Right lobe of liver (tissue), 6 donors: ENCODE measurements around the gene CDT1. TPM values are rescaled to one million over a fixed set of nuclear protein-coding genes. Genes with fewer than 3 reads are reported as not detected.

Source experiments
- ATAC-seq, 4 donors: fragments of 200-7000 bp; cut with Tn5 transposase; one replicate each; pipeline ENCODE4 v1.9.1; 2020; ENCODE audit warnings: mild to moderate bottlenecking in 4 of 4, moderate library complexity in 4 of 4
- DNase-seq, 3 donors: peaks; one replicate each; pipeline ENCODE4 v3.0.0-alpha.2; 2020
- H3K27ac ChIP-seq, 3 donors: fragments of 200-600 bp; one replicate each; pipeline ENCODE4 v1.8.0; 2022
- H3K27me3 ChIP-seq, 2 donors: fragments of 200-600 bp; one replicate each; pipeline ENCODE4 v1.8.0; 2022
- H3K36me3 ChIP-seq, 4 donors: fragments of 200-600 bp; sonication (generic) in 1 of 4; one replicate each; pipeline versions ENCODE4 v1.5.1 to v1.8.0; 2017 to 2022; ENCODE audit warnings: control low read depth in 1 of 4
- H3K4me1 ChIP-seq, 4 donors: fragments of 200-600 bp; sonication (generic) in 1 of 4; one replicate each; pipeline versions ENCODE4 v1.5.1 to v1.8.0; 2017 to 2022; ENCODE audit warnings: control low read depth in 1 of 4
- H3K4me3 ChIP-seq, 3 donors: fragments of 200-600 bp; one replicate each; pipeline ENCODE4 v1.8.0; 2022
- H3K9me3 ChIP-seq, 4 donors: fragments of 200-600 bp; sonication (generic) in 1 of 4; one replicate each; pipeline versions ENCODE4 v1.5.1 to v1.8.0; 2017 to 2022; ENCODE audit warnings: control low read depth in 1 of 4
- POLR2A ChIP-seq: fragments of 450-650 bp; IDR thresholded peaks from one replicate; pipeline ENCODE4 v1.6.1; 2017; ENCODE audit warnings: antibody characterized with exemption, mild to moderate bottlenecking
- whole genome bisulfite sequencing: methylation state at CpG from one replicate; pipeline ENCODE4 v1.1.6; 2018; ENCODE audit warnings: low coverage, low lambda C conversion rate; ENCODE audit not compliant: insufficient coverage; ENCODE audit errors: missing lambda C conversion rate; 5-methylcytosine and 5-hydroxymethylcytosine counted together
- intact Hi-C, 2 donors: fragments of 100-400 bp; cut with DNase I; formaldehyde crosslinking; loops; one replicate each; pipeline versions ENCODE4 v1.11.2 to v1.14.1; 2022
- total RNA-seq, 6 experiments: library from RNA; depleted of rRNA in 2 of 6; stranded (reverse); fragments of >200 nt in 2 of 6; fragmentation: NEBNext Ultra II Directional in 3 of 6; extraction: Animal tissue kit (Norgen Biotek cat#: 25700) in 3 of 6; gene quantifications; one replicate each; pipeline versions ENCODE4 v1.1.0 to v1.2.4, GENCODE V29; 2016 to 2023
- TF ChIP-seq, protein P1 (sequence below), 4 donors: fragments of 200-600 bp in 3 of 4; fragments of 450-650 bp in 1 of 4; IDR thresholded peaks; one replicate each; pipeline versions ENCODE4 v1.5.1 to v1.8.0; 2016 to 2022; ENCODE audit warnings: antibody characterized with exemption in 4 of 4, mild to moderate bottlenecking in 2 of 4
- donor health status: DM: no; HTN: yes; CAD: no.
- donor health status: DM: no; HTN: no; CAD: no.
- donor health status: DM: no; HTN: no; CAD: no.
- donor health status: DM: no; HTN: yes; CAD: no.
- donor health status: DM: no; HTN: yes; CAD: no.

Gene CDT1
- total RNA-seq, 6 experiments from 2014 or later: 0.22 to 9.6 (median 0.42) TPM

DNA sequence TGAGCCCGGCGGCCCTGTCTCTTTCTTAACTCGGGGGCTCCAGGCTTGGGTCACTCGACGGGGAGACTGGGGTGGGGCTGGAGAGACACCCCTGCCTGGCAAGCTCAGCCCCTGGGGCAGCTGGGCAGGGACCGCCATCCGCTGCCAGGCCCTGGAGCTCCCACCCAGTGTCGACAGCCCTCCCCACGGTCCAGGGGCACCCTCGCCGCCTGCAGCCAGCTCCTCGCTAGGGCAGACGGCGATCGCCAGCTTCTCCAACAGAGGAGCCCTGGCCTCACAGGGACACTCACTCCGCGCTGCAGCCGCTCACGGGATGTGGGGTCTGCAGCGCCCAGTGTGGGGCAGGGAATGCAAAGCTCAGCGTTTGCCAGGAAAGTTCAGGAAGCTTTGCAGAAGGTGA lies 24.1 kb downstream of the CDT1 start:
- ATAC-seq (no peak), DNase-seq (no peak)
- TF ChIP-seq, protein P1, sequence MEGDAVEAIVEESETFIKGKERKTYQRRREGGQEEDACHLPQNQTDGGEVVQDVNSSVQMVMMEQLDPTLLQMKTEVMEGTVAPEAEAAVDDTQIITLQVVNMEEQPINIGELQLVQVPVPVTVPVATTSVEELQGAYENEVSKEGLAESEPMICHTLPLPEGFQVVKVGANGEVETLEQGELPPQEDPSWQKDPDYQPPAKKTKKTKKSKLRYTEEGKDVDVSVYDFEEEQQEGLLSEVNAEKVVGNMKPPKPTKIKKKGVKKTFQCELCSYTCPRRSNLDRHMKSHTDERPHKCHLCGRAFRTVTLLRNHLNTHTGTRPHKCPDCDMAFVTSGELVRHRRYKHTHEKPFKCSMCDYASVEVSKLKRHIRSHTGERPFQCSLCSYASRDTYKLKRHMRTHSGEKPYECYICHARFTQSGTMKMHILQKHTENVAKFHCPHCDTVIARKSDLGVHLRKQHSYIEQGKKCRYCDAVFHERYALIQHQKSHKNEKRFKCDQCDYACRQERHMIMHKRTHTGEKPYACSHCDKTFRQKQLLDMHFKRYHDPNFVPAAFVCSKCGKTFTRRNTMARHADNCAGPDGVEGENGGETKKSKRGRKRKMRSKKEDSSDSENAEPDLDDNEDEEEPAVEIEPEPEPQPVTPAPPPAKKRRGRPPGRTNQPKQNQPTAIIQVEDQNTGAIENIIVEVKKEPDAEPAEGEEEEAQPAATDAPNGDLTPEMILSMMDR (IDR thresholded peaks at IDR 0.05): no peak
- no peak for TF ChIP-seq POLR2A
- H3K36me3 ChIP-seq: peaks cover 0 to 3% (median 0%) of the 10 kb centered on the region in 4 donors
- 92% methylated on average over 4 of the region's 21 CpGs for WGBS
- intact Hi-C loops: no loop called here
- no peak overlapping the region for H3K27ac ChIP-seq
- no peaks in the 10 kb centered on the region for H3K27me3 ChIP-seq
- no peak overlapping the region for H3K4me3 ChIP-seq
- no peaks in the 10 kb centered on the region for H3K9me3 ChIP-seq
- no peaks in the 10 kb centered on the region for H3K4me1 ChIP-seq

DNA sequence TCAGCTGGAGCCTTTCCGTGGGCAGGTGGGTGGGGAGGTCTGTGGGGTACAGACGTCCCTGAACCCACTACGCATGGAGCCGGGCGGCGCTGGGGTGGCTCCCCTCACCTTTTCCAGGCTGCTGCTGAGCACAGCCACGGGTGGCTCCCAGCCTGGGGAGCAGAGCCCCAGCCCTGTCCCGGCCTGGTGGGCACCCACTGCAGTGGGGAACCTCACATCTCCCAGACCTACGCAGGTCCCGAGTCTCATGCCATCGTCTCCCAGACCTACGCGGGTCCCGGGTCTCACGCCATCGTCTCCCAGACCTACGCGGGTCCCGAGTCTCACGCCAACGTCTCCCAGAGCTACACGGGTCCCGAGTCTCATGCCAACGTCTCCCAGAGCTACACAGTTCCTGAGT lies 25.1 kb downstream of the CDT1 start:
- Histone ChIP-seq H3K9me3 (no peaks in the 10 kb centered on the region), H3K4me1 (no peaks in the 10 kb centered on the region), H3K27ac (no peak overlapping the region), H3K4me3 (no peak overlapping the region), H3K36me3 (peaks cover 0 to 3% (median 0%) of the 10 kb centered on the region in 4 donors), H3K27me3 (no peaks in the 10 kb centered on the region)
- TF ChIP-seq, protein P1 (IDR thresholded peaks at IDR 0.05): no peak
- no peak for TF ChIP-seq POLR2A
- no peak for DNase-seq
- intact Hi-C loops: no loop called here
- 82% methylated on average over 8 of the region's 24 CpGs for WGBS
- ATAC-seq: no peak

DNA sequence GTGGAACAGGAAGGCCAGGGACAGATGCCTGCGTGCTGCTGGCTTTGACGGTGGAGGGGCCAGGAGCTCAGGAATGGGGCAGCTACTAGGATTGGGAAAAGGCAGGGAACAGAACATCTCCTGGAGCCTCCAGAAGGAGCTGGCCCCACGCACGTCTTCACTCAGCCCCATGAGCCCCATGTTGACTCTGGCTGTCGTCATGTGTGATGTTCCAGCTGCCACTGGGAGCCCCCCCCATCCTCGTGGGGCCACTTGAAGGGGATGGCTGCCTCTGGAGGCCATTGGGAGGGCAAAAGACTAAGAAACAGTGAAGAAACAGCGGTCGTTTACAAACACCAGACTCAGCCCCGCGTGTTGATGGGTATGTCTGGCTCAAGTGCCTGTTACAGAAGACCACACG lies 26.7 kb downstream of the CDT1 start:
- Histone ChIP-seq H3K27me3 (no peaks in the 10 kb centered on the region), H3K9me3 (no peaks in the 10 kb centered on the region), H3K4me3 (no peak overlapping the region), H3K36me3 (peaks cover 0 to 3% (median 0%) of the 10 kb centered on the region in 4 donors), H3K27ac (no peak overlapping the region), H3K4me1 (no peaks in the 10 kb centered on the region)
- intact Hi-C loops: no loop called here
- DNase-seq: no peak
- 83% methylated on average over 7 of the region's 11 CpGs for WGBS
- ATAC-seq: no peak
- no peak for TF ChIP-seq POLR2A
- TF ChIP-seq, protein P1 (IDR thresholded peaks at IDR 0.05): no peak

DNA sequence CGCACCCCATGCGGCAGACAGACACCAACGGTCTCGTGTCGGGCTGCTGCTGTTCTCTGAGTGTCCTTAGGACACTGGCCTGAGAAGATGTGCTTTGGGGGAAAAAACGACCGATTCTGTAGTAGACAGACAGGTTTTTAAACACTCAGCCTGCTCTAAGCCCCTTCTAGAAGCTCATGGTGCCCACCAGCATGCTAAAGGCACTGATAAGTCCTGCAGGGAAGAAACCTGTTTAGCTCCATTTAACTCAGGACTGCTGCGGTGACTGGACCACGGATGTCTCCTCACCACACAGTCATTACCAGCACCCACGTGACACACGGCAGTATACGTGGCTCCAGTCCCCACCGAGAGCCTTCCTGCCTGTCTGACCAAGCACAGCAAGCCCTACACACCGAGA lies 27.2 kb downstream of the CDT1 start:
- TF ChIP-seq, protein P1 (IDR thresholded peaks at IDR 0.05): no peak
- Histone ChIP-seq H3K4me1 (no peaks in the 10 kb centered on the region), H3K27me3 (no peaks in the 10 kb centered on the region), H3K36me3 (peaks cover 0 to 3% (median 0%) of the 10 kb centered on the region in 4 donors), H3K9me3 (no peaks in the 10 kb centered on the region), H3K27ac (no peak overlapping the region), H3K4me3 (no peak overlapping the region)
- WGBS: 78% methylated on average over 8 of the region's 14 CpGs
- intact Hi-C loops: no loop called here
- no peak for DNase-seq
- no peak for ATAC-seq

DNA sequence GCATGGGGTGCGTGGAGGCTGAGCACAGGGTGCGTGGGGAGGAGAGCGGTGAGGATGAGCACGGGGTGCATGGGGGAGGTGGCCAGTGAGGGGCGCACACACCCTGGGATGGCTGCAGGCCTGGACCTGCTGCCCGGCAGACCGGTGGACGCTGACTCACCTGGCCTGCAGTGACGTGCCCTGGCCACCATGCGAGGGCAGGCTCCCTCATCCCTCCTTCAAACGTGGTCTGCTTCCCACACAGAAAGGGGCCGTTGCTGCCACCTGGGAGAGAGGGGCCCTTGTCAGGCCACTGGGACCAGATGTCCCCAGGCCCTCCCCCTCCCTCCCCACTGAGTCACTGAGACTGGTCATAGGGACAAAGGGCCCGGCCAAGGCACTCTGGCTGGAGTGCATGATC lies 28.2 kb downstream of the CDT1 start:
- Histone ChIP-seq H3K4me3 (no peak overlapping the region), H3K9me3 (no peaks in the 10 kb centered on the region), H3K27me3 (no peaks in the 10 kb centered on the region), H3K27ac (no peak overlapping the region), H3K36me3 (peaks cover 0 to 3% (median 0%) of the 10 kb centered on the region in 4 donors), H3K4me1 (no peaks in the 10 kb centered on the region)
- ATAC-seq: peak in 3 of 4 donors; percentile 12 to 34 (median 27)
- no peak for TF ChIP-seq POLR2A
- TF ChIP-seq, protein P1 (IDR thresholded peaks at IDR 0.05): no peak
- WGBS: 100% methylated on average over 3 of the region's 13 CpGs
- DNase-seq: no peak
- intact Hi-C loops: no loop called here
